HG03457 (cell line): ENCODE measurements around the gene LCAT.
"Not testable (repeated sequence)": the region's sequence is repeated elsewhere in the genome, so short reads cannot be mapped to it uniquely, and the experiment has no call there.

Experiments
- ATAC-seq: cut with Tn5 transposase; IDR thresholded peaks from one replicate; pipeline ENCODE4 v1.9.1; 2021; ENCODE audit warnings: moderate number of reproducible peaks; ENCODE audit not compliant: unreplicated experiment

Gene LCAT

GRCh38 chr16:67948015-67948414, 4.1 kb upstream of the LCAT start:
- ATAC-seq: no peak

GRCh38 chr16:67946966-67947558, 3.1 kb upstream of the LCAT start:
- no peak for ATAC-seq

DNA sequence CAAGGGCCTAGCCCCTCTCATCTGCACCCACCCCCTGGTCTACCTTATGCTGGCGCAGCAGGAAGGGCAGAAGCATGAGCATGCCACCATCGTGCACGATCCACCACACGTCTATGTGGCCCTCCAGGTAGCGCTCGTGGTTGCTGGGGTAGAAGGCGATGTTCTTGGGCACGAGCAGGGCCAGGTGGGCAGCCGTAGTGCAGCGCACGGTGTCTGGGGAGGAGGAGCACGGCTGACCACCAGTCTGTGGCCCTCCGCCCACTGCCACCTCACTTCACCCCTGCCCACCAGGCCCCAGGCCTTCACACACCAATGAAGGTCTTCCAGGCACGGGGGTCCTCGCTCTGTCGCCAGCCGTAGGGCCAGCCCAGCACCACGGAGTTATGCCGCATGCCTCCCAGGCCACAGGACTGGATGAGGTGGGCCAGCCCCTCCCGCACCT, 2.2 kb upstream of the LCAT start:
- ATAC-seq: no peak

- no peak for ATAC-seq
Measured at GRCh38 chr16:67945392-67945933, 1.5 kb upstream of the LCAT start.

- ATAC-seq: no peak
Measured at GRCh38 chr16:67944690-67945391, 921 bp upstream of the LCAT start.

DNA sequence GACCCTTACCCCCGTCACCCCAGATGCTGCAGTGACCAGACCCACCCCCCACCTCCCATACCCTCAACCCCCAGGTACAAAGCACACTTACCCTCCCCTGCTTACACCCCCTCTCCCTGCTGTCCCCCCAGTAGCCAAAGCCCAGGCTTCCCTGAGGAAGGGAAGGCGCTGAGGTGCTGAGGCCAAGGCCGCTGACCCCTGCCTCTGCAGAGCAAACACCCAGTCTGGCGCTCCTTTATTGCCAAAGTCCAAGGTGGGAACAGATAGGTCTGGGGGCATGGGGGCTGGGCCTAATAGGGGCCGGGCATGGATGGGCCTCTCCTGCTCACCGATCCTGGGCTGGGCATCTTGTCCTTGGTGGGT, 683 bp downstream of the LCAT start:
- no peak for ATAC-seq

DNA sequence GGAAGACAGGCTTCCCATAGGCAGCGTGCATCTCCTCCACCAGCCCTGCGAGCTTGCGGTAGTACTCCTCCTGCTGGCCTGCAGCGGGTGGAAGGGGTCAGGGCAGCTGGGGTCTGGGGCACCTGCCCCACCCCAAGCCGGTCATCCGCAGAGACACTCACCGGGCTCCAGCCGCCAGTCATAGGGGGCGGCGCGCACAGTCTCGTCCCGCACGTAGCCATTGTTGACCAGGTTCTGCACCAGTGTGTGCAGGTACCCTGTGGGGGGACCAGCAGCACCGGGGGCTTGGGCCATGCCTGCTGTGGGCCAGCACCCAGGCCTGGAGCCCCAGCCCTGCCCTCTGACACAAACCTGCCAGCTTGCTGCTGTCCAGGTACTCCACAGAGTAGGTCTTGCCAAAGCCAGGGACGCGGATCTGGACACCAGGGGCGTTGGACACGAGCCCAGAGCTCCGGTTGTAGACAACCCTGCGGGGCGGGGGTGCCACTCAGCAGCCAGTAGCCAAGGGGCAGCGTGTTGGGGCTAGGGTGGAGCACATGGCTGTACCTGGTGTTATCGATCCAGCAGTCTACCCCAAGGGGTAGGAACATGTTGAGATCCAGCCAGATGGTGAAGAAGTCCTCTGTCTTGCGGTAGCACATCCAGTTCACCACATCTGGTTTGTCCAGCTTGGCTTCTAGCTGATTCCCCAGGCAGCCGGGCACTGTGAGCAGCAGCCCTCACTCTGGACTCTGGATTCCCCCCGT, 1.2 kb downstream of the LCAT start:
- ATAC-seq: no peak

- no peak for ATAC-seq
Measured at GRCh38 chr16:67942200-67942509, 1.8 kb downstream of the LCAT start.

DNA sequence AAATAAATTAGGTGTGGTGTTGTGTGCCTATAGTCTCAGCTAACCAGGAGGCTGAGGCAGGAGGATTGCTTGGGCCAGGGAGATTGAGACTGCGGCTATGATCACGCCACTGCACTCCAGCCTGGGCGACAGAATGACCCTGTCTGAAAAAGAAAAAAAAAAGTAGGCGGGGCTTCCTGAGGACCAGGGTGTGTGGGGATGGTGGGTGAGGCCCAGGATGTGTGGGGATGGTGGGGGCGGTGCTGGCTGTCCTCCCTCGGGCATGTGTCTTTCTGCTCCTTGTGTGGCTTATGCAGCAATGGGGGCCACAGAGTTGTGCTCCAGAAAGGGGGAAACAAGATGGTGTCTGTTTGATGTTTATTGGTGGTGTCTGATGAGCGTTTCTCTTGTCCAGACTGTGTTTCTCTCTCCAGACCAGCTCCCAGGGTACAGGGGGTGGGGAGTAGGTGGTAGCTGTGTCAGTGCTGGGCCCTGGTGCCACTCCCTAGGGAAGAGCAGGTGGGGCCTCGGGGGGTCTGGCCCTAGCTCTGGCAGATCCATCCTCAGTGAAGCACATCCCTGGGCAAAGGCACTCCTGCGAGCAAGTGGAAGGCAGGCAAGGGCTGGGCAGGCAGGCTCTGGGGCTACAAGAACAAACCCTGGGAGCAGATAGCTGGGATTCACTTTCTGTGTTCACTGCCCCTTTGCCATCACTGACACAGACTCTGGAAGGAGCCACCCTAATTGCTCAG, 2.3 kb downstream of the LCAT start:
- ATAC-seq: no peak

- no peak for ATAC-seq
Measured at GRCh38 chr16:67940446-67941089, 3.4 kb downstream of the LCAT start.

- ATAC-seq: no peak
Measured at GRCh38 chr16:67939507-67940445, 4.1 kb downstream of the LCAT start.

DNA sequence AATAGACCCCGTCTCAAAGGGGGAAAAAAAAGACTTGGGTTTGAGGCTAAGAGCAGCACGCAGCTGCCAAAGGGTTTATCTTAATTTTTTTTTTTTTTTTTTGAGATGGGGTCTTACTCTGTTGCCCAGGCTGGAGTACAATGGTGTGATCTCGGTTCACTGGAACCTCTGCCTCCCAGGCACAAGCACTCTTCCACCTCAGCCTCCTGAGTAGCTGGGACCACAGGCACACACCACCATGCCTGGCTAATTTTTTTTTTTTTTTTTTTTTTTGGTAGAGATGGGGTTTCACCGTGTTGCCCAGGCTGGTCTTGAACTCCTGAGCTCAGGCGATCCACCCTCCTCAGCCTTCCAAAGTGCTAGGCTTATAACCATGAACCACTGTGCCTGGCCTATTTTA, 6.2 kb downstream of the LCAT start:
- ATAC-seq: not testable (repeated sequence)

DNA sequence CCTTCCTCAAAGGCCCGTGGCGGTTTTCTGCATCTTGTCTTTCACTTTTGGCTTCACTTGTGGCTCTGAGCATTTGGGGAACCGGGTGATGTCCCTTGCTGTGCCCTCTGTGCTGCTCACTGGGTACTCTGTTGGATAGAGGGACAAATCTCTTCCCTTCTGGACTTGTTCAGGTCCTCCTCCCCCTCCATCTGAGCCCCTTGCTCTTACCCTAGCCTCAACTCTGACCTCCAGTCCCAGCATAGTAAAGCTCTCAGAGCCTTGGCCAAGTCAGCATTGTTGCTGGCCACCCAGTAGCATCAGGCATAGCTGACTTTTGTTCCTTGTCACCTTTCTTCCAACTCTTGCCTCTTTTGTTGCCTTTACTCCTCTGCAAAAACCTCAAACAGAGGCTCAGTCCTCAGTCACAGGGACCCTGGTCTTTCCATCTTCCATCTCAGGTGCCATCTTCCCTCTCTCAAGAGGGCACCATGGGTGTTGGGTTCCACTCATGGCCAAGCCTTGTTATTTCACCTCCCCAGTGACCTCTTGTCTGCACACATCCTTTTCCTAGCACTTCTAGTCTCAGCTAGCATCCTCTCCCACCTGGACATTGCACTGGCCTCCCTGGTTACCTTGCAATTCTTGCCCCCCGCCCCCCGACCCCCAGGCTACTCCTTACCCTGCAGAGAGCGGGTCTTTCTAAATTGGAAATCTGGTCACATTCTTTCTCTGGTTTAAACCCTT, 6.9 kb downstream of the LCAT start:
- ATAC-seq: no peak

DNA sequence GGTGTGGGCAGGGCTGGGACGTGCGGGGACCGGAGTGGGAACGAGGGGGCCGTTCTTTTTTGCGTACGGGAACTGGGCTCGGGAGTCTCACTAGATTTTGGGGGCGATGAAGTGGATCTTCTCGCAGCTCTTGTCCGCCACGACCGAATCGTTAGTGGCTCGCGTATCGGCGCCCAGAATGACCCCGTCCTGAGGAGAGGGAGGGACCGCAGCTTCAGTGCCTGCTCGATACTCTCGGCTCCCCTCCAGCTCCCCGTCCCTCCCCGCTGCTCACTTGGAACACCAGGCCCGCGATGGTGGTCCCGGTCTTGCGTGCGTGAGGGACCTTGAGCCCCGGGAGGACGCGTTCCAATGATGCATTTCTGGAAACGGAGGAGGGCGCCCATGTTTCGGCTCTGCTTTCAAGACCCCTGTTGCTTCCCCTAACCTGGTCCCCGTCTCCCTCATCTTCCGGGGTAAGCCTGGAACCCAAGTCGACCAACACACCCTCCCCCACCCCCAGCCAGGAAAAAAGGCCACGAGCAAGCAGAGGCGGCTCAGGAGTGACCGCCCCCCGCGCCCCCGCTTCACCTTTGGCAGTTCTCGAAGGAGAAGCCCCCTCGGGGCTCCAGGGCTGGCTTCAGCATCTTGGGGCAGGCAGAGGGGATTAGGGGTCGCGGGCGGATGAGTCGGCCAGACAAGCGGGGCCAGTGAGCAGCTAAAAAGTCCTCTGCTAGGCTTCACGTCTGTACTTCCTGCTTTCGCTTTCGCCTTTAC, 7.6 kb downstream of the LCAT start, which contains the start of gene PSMB10:
Gene PSMB10, minus strand, starts transcription at position 727 of the 756 bp plus-strand sequence. Its CDS starts 101 bp downstream, at position 626.
- ATAC-seq: peak; percentile 35

DNA sequence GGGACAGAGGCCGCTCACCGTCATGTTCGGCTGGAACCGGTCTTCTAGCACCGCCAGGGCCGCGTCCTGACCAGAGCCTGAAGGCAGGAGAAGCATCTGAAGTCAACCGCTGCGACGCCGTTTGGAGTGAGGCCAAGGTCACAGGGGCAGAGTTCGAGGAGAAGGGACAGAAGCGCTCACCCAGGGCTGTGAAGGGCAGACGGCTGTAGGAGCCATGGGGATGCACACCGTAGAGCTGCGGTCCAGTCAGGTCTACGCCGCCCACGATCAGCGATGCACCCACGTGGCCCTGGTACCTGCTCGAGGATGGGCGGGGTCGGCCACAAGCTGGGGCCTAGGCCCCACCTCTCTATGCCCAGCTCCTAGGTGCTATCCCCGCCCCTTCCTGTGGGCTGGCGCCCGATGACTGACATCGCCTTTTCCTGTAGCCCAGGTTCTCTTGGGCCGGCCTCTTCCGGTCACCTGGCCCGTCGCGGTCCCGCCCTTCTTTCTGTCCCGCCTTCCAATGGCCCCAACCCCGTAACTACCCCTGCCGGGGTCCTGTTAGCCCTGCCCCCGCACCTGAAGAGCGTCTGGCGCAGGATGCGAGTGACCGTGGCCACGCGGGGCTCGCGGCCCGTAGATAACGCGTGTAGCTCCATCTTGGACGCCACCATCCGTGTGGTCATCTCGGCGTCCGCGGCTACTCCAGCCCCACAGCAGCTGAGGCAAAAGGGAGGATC, 8.4 kb downstream of the LCAT start:
- peak; percentile 79 for ATAC-seq

- no peak for ATAC-seq
Measured at GRCh38 chr16:67935101-67935401, 8.9 kb downstream of the LCAT start.

- ATAC-seq: no peak
Measured at GRCh38 chr16:67934306-67935100, 9.4 kb downstream of the LCAT start.
